ENCODE measurements around the gene RHOT2.
A peak's percentile ranks its signal among the peaks of the same experiment; 100 is the strongest.

RHOT2 gene

GRCh38 chr16:659618-660017 lies 8.3 kb upstream of the RHOT2 start:
- TF ChIP-seq CTCF (IDR thresholded peaks at IDR 0.05; ENCODE audit: borderline replicate concordance, insufficient read depth, low read depth, low read length), result no peak
- H3K4me3 ChIP-seq (ENCODE audit: low read depth, low read length), result no peak overlapping the region

GRCh38 chr16:660132-660458 lies 7.8 kb upstream of the RHOT2 start:
- TF ChIP-seq CTCF (IDR thresholded peaks at IDR 0.05; ENCODE audit: borderline replicate concordance, insufficient read depth, low read depth, low read length), result no peak
- H3K4me3 ChIP-seq (ENCODE audit: low read depth, low read length), result no peak overlapping the region

GRCh38 chr16:660459-661183 lies 7.3 kb upstream of the RHOT2 start:
- no peak overlapping the region for H3K4me3 ChIP-seq (ENCODE audit: low read depth, low read length)
- TF ChIP-seq CTCF (IDR thresholded peaks at IDR 0.05; ENCODE audit: borderline replicate concordance, insufficient read depth, low read depth, low read length), result 0 out of 2 replicates have a peak, but pooled peaks have one; percentile 33

GRCh38 chr16:661184-661821 lies 6.6 kb upstream of the RHOT2 start:
- H3K4me3 ChIP-seq (ENCODE audit: low read depth, low read length), result no peak overlapping the region
- TF ChIP-seq CTCF (IDR thresholded peaks at IDR 0.05; ENCODE audit: borderline replicate concordance, insufficient read depth, low read depth, low read length), result no peak

- H3K4me3 ChIP-seq (ENCODE audit: low read depth, low read length), result no peak overlapping the region
- no peak for TF ChIP-seq CTCF (IDR thresholded peaks at IDR 0.05; ENCODE audit: borderline replicate concordance, insufficient read depth, low read depth, low read length)
Measured at GRCh38 chr16:662095-662494, 5.8 kb upstream of the RHOT2 start.

- H3K4me3 ChIP-seq (ENCODE audit: low read depth, low read length), result no peak overlapping the region
- TF ChIP-seq CTCF (IDR thresholded peaks at IDR 0.05; ENCODE audit: borderline replicate concordance, insufficient read depth, low read depth, low read length), result no peak
Measured at GRCh38 chr16:662597-662996, 5.3 kb upstream of the RHOT2 start.

- no peak for TF ChIP-seq CTCF (IDR thresholded peaks at IDR 0.05; ENCODE audit: borderline replicate concordance, insufficient read depth, low read depth, low read length)
Measured at GRCh38 chr16:666572-666971, 1.4 kb upstream of the RHOT2 start.

More at GRCh38 chr16:666572-666971, 1.4 kb upstream of the RHOT2 start:
- H3K4me3 ChIP-seq (ENCODE audit: low read depth, low read length), result no peak overlapping the region

Measured in GM12875 (cell line).